Suprapubic skin (tissue), 4 donors: ENCODE measurements around the gene JMJD1C.

Source experiments
- CTCF ChIP-seq, 2 donors: fragments of 200-600 bp in 1 of 2; fragments of 450-650 bp in 1 of 2; sonication (generic) in 1 of 2; IDR thresholded peaks; one replicate each; pipeline ENCODE4 v1.5.1; 2016 to 2019; ENCODE audit warnings: antibody characterized with exemption in 2 of 2, mild to moderate bottlenecking in 1 of 2, moderate library complexity in 1 of 2
- EP300 ChIP-seq: sonication (generic); formaldehyde crosslinking; IDR thresholded peaks from one replicate; pipeline ENCODE4 v1.6.1; 2017; ENCODE audit warnings: antibody characterized with exemption
- POLR2A ChIP-seq, 2 donors: fragments of 450-650 bp; IDR thresholded peaks; one replicate each; pipeline ENCODE4 v1.6.1; 2017; ENCODE audit warnings: antibody characterized with exemption in 2 of 2, mild to moderate bottlenecking in 2 of 2, moderate library complexity in 2 of 2
- POLR2AphosphoS5 ChIP-seq, 3 donors: sonication (generic); formaldehyde crosslinking; IDR thresholded peaks; one replicate each; pipeline ENCODE4 v1.6.1; 2017; ENCODE audit warnings: antibody characterized with exemption in 3 of 3

- no peak for TF ChIP-seq POLR2A (IDR thresholded peaks at IDR 0.05)
- TF ChIP-seq CTCF (IDR thresholded peaks at IDR 0.05) = no peak
- no peak for TF ChIP-seq POLR2AphosphoS5 (IDR thresholded peaks at IDR 0.05)
- no peak for TF ChIP-seq EP300
These were observed 157.1 kb downstream of the JMJD1C start for GRCh38 chr10:63308628-63309027.
